Liver (tissue), 9 donors: ENCODE results near the gene BMAL2. TPM values are rescaled to one million over a fixed set of nuclear protein-coding genes. Genes with fewer than 3 reads are reported as not detected.

ENCODE experiments used
- DNase-seq: peaks from one replicate; pipeline ENCODE4 v3.0.0-alpha.2; 2017; ENCODE audit warnings: low spot score
- H3K27ac ChIP-seq, 2 donors: one replicate each; pipeline ENCODE4 v1.7.0; 2013; ENCODE audit warnings: inconsistent platforms in 2 of 2, low read length in 2 of 2, control low read depth in 1 of 2, low read depth in 1 of 2, mild to moderate bottlenecking in 1 of 2
- H3K27me3 ChIP-seq, 4 donors: one replicate each; pipeline versions ENCODE4 v1.6.1 to v1.7.0; 2013; ENCODE audit warnings: low read length in 3 of 4, inconsistent platforms in 1 of 4, mild to moderate bottlenecking in 1 of 4, moderate library complexity in 1 of 4; ENCODE audit not compliant: control insufficient read depth in 4 of 4, insufficient read depth in 4 of 4
- H3K36me3 ChIP-seq, 4 donors: one replicate each; pipeline versions ENCODE4 v1.6.1 to v1.7.0; 2013; ENCODE audit warnings: low read length in 3 of 4, mild to moderate bottlenecking in 3 of 4, low read depth in 1 of 4, moderate library complexity in 1 of 4; ENCODE audit not compliant: control insufficient read depth in 4 of 4, insufficient read depth in 3 of 4
- H3K4me1 ChIP-seq, 4 donors: one replicate each; pipeline versions ENCODE4 v1.6.1 to v1.7.0; 2013; ENCODE audit warnings: low read length in 3 of 4, mild to moderate bottlenecking in 3 of 4, moderate library complexity in 1 of 4; ENCODE audit not compliant: control insufficient read depth in 4 of 4, insufficient read depth in 4 of 4
- H3K4me3 ChIP-seq, 3 donors: one replicate each; pipeline versions ENCODE4 v1.6.1 to v1.7.0; 2013; ENCODE audit warnings: low read length in 3 of 3, control low read depth in 1 of 3, low read depth in 1 of 3, mild to moderate bottlenecking in 1 of 3
- H3K9ac ChIP-seq, 2 donors: one replicate each; pipeline ENCODE4 v1.7.0; 2013; ENCODE audit warnings: low read length in 2 of 2, mild to moderate bottlenecking in 2 of 2, moderate library complexity in 2 of 2, control low read depth in 1 of 2, low read depth in 1 of 2
- H3K9me3 ChIP-seq, 4 donors: one replicate each; pipeline versions ENCODE4 v1.6.1 to v1.7.0; 2013; ENCODE audit warnings: low read length in 3 of 4; ENCODE audit not compliant: control insufficient read depth in 4 of 4
- EGR1 ChIP-seq, 2 donors: IDR thresholded peaks; 2 replicates each; pipeline ENCODE4 v1.6.1; 2016 to 2018; ENCODE audit warnings: antibody characterized with exemption in 2 of 2, low read depth in 2 of 2
- FOXA2 ChIP-seq: IDR thresholded peaks from 2 replicates; pipeline ENCODE4 v1.6.1; 2016; ENCODE audit warnings: antibody characterized with exemption
- JUND ChIP-seq, 2 donors: IDR thresholded peaks; 2 replicates each; pipeline ENCODE4 v1.6.1; 2016; ENCODE audit warnings: antibody characterized with exemption in 2 of 2
- NR2F2 ChIP-seq: IDR thresholded peaks from 2 replicates; pipeline ENCODE4 v1.6.1; 2016; ENCODE audit warnings: antibody characterized with exemption
- RAD21 ChIP-seq, 2 donors: IDR thresholded peaks; 2 replicates each; pipeline ENCODE4 v1.6.1; 2016; ENCODE audit warnings: antibody characterized with exemption in 2 of 2, mild to moderate bottlenecking in 2 of 2
- REST ChIP-seq: IDR thresholded peaks from 2 replicates; pipeline ENCODE4 v1.6.1; 2016; ENCODE audit warnings: antibody characterized with exemption, mild to moderate bottlenecking
- RXRA ChIP-seq, 2 donors: IDR thresholded peaks; 2 replicates each; pipeline ENCODE4 v1.6.1; 2017 to 2018; ENCODE audit warnings: antibody characterized with exemption in 2 of 2, mild to moderate bottlenecking in 1 of 2
- TAF1 ChIP-seq: conservative IDR thresholded peaks from 2 replicates; pipeline ENCODE4 v1.6.1; 2016; ENCODE audit warnings: antibody characterized with exemption, mild to moderate bottlenecking
- YY1 ChIP-seq: IDR thresholded peaks from 2 replicates; pipeline ENCODE4 v1.6.1; 2016; ENCODE audit warnings: antibody characterized with exemption, mild to moderate bottlenecking
- WGBS: extraction: QIAGEN DNeasy Blood & Tissue Kit; methylation state at CpG from one replicate; pipeline ENCODE4 v1.1.7; 2013; 5-methylcytosine and 5-hydroxymethylcytosine counted together
- polyA plus RNA-seq, 2 donors: library from polyadenylated mRNA; stranded (reverse) in 1 of 2; unstranded in 1 of 2; fragments of 200-250 nt in 1 of 2; fragments of >200 nt in 1 of 2; fragmentation: Nextera tagmentation in 1 of 2; extraction: Ambion mirVana in 1 of 2; gene quantifications; one replicate each; pipeline versions ENCODE4 v1.2.1 to v1.2.3, GENCODE V29; 2013 to 2015
- total RNA-seq, 2 donors: library from RNA; depleted of rRNA; stranded (reverse); fragments of >200 nt; gene quantifications; one replicate each; pipeline ENCODE4 v1.2.3, GENCODE V29; 2014
- TF ChIP-seq, protein P1 (sequence below): fragments of 150-350 bp; IDR thresholded peaks from 2 replicates; pipeline ENCODE4 v1.5.1; 2017; ENCODE audit warnings: improper control_type of control experiment, low read depth, low read length; ENCODE audit not compliant: missing input control
- TF ChIP-seq, protein P2 (sequence below): IDR thresholded peaks from 2 replicates; pipeline ENCODE4 v1.6.1; 2016; ENCODE audit warnings: antibody characterized with exemption
- donor health status: healthy.
- donor health status: healthy.
- donor health status: healthy.
- donor health status: healthy.
- donor health status: healthy.

The BMAL2 gene
- total and polyA plus RNA-seq, 4 donors: 1.4 to 4.4 (median 1.7) TPM

DNA sequence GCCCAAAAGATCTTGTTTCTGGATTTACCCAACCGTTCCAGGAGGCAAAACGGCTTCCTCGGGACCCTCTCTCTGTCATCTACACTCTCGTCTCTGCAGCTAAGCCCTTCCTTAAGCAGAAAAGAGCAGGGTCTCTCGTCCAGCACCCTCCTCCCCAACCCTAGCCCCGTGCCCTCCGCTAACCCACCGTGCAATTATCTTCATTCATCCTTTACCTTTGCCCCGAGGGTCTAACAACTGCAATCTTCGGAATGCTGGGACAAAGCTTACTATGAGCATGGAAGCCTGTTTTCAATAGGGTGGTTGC is 276 bp upstream of the BMAL2 start:
- 16% methylated on average over 10 of the region's 10 CpGs for WGBS
- no peaks in the 10 kb centered on the region for H3K9me3 ChIP-seq
- no peak for DNase-seq
- H3K4me1 ChIP-seq: peaks cover 3 to 39% (median 25%) of the 10 kb centered on the region in 4 donors
- peak overlapping the region; percentile 51 to 72 (median 54) for H3K4me3 ChIP-seq
- no peak overlapping the region for H3K9ac ChIP-seq
- peaks cover 0 to 3% (median under 1%) of the 10 kb centered on the region in 4 donors for H3K36me3 ChIP-seq
- H3K27ac ChIP-seq: no peak overlapping the region
- H3K27me3 ChIP-seq: no peaks in the 10 kb centered on the region
- TF ChIP-seq RAD21 (IDR thresholded peaks at IDR 0.05) (no peak), FOXA2 (no peak), NR2F2 (no peak)

DNA sequence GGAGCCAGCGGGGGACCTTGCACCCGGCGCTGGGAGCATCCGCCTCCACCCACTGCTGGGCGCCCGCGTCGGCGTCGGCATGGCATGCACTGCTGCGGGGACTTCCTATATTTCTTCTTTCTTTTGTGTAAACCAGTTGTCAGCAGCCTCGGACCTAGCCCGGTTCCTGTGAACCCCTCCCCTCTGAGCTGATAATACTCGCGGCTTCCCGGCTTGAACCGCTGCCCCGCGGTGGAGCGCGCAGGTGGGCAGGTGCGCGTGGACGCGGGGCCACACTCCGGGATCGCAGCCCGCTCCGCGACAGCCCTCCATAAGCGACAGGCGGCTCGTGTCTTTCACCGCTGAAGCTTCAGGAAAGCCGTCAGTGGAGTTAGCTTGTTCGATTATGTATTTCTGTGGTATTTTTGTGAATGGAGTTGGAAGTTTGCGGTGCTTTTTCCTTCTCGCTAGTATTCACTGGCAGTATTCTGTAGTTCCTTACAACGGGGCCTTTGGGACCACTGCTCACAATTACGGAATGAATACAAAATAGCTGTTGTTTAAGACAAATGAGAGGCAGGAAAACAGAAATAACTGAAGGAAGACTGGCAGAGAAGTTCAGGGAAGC is 870 bp downstream of the BMAL2 start:
- TF ChIP-seq YY1 (no peak), EGR1 (IDR thresholded peaks at IDR 0.05; ENCODE audit: low read depth in 2 of 2) (no peak), REST (no peak), JUND (IDR thresholded peaks at IDR 0.05) (no peak), RXRA (IDR thresholded peaks at IDR 0.05) (no peak), RAD21 (IDR thresholded peaks at IDR 0.05) (no peak)
- TF ChIP-seq, protein P1, sequence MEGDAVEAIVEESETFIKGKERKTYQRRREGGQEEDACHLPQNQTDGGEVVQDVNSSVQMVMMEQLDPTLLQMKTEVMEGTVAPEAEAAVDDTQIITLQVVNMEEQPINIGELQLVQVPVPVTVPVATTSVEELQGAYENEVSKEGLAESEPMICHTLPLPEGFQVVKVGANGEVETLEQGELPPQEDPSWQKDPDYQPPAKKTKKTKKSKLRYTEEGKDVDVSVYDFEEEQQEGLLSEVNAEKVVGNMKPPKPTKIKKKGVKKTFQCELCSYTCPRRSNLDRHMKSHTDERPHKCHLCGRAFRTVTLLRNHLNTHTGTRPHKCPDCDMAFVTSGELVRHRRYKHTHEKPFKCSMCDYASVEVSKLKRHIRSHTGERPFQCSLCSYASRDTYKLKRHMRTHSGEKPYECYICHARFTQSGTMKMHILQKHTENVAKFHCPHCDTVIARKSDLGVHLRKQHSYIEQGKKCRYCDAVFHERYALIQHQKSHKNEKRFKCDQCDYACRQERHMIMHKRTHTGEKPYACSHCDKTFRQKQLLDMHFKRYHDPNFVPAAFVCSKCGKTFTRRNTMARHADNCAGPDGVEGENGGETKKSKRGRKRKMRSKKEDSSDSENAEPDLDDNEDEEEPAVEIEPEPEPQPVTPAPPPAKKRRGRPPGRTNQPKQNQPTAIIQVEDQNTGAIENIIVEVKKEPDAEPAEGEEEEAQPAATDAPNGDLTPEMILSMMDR: no peak
- TF ChIP-seq, protein P2, sequence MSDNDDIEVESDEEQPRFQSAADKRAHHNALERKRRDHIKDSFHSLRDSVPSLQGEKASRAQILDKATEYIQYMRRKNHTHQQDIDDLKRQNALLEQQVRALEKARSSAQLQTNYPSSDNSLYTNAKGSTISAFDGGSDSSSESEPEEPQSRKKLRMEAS: no peak
- WGBS: under 1% methylated on average over 40 of the region's 40 CpGs
- peak; percentile 37 for DNase-seq
- peak overlapping the region; percentile 66 to 87 (median 72) for H3K4me3 ChIP-seq
- H3K27ac ChIP-seq: peak overlapping the region; percentile 74 to 87
- H3K27me3 ChIP-seq: no peaks in the 10 kb centered on the region
- no peaks in the 10 kb centered on the region for H3K9me3 ChIP-seq
- peaks cover 3 to 47% (median 28%) of the 10 kb centered on the region in 4 donors for H3K4me1 ChIP-seq
- H3K36me3 ChIP-seq: no peaks in the 10 kb centered on the region
- peak overlapping the region; percentile 40 to 79 for H3K9ac ChIP-seq

DNA sequence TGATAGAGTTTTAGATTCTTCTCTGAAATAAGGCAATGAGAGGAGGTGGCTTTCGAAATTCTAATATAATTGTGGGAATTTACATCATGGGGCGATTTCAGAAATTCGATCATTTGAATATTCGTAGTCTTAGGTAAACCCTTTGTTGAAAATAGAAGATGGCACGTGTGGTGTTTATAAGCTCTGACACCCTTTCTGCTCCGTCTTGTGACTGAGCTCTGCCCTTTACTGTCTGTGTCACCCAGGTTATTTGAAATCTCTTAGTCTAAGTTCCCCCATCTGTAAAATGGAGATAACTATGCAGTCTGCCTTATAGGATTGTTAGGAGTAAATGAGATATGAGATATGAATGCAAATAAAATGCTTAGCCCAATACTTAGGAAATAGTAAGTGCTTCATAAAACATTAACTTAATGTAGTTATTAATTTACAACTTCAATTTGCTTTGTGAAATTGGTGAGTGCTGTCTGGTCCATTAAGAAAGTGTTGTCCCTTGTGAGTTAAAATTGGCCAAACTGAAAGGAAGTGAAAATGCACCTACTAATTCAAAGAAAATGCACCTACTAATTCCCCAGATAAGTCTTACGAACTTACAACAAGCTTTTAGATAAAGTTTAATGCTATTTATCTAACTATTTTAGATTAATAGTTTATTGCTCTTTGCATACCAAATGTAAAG is 1.5 kb downstream of the BMAL2 start:
- 42% methylated on average over 7 of the region's 7 CpGs for WGBS
- TF ChIP-seq REST (no peak), TAF1 (peak; percentile 27)
- peak overlapping the region; percentile 66 to 87 (median 72) for H3K4me3 ChIP-seq
- no peaks in the 10 kb centered on the region for H3K36me3 ChIP-seq
- peaks cover 3 to 47% (median 28%) of the 10 kb centered on the region in 4 donors for H3K4me1 ChIP-seq
- H3K27ac ChIP-seq: peak overlapping the region; percentile 74 to 87
- no peaks in the 10 kb centered on the region for H3K9me3 ChIP-seq
- no peaks in the 10 kb centered on the region for H3K27me3 ChIP-seq
- no peak for DNase-seq
- peak overlapping the region; percentile 9 to 79 for H3K9ac ChIP-seq
